PC-9 (cell line): ENCODE data around the gene RSF1.

ENCODE experiments used
- CTCF ChIP-seq: fragments of 200-600 bp; sonication (generic); conservative IDR thresholded peaks from 2 replicates; pipeline ENCODE4 v1.6.1; 2017; ENCODE audit warnings: mixed run types, antibody characterized with exemption, mild to moderate bottlenecking, moderate library complexity
- EZH2 ChIP-seq: fragments of 200-600 bp; sonication (generic); IDR thresholded peaks from 2 replicates; pipeline ENCODE4 v1.8.0; 2017; ENCODE audit warnings: antibody characterized with exemption, low read depth

- no peak for TF ChIP-seq EZH2
- TF ChIP-seq CTCF: no peak
These were observed 95.1 kb downstream of the RSF1 start for GRCh38 chr11:77725433-77725832.
